Endothelial cell (in vitro differentiated cells): Measurements from ENCODE around the gene THSD4. TPM values are rescaled to one million over a fixed set of nuclear protein-coding genes. Genes with fewer than 3 reads are reported as not detected.

Experiments used
- DNase-seq: peaks from one replicate; pipeline ENCODE4 v3.0.0; 2021; ENCODE audit warnings: low spot score
- H3K27ac Mint-ChIP-seq: one replicate; pipeline ENCODE4 v1.8.0; 2021; ENCODE audit warnings: mixed read lengths, inconsistent platforms; ENCODE audit not compliant: unreplicated experiment
- H3K27me3 Mint-ChIP-seq: one replicate; pipeline ENCODE4 v1.8.0; 2021; ENCODE audit warnings: mild to moderate bottlenecking, moderate library complexity, mixed read lengths, inconsistent platforms; ENCODE audit not compliant: unreplicated experiment
- H3K36me3 Mint-ChIP-seq: one replicate; pipeline ENCODE4 v1.8.0; 2021; ENCODE audit warnings: mild to moderate bottlenecking, low read depth, mixed read lengths, inconsistent platforms; ENCODE audit not compliant: unreplicated experiment
- H3K4me1 Mint-ChIP-seq: one replicate; pipeline ENCODE4 v1.8.0; 2021; ENCODE audit warnings: mild to moderate bottlenecking, mixed read lengths, inconsistent platforms; ENCODE audit not compliant: unreplicated experiment
- H3K4me3 Mint-ChIP-seq: one replicate; pipeline ENCODE4 v1.8.0; 2021; ENCODE audit warnings: mild to moderate bottlenecking, mixed read lengths, inconsistent platforms; ENCODE audit not compliant: unreplicated experiment
- H3K9me3 Mint-ChIP-seq: one replicate; pipeline ENCODE4 v1.8.0; 2021; ENCODE audit warnings: mixed read lengths, inconsistent platforms; ENCODE audit not compliant: unreplicated experiment
- total RNA-seq: library from RNA; stranded (reverse); fragmentation: NEBNext Ultra II Directional; extraction: Animal tissue kit (Norgen Biotek cat#: 25700); gene quantifications from one replicate; pipeline ENCODE4 v1.2.1, GENCODE V29; 2021; ENCODE audit not compliant: unreplicated experiment
- TF ChIP-seq, protein P1 (sequence below): fragments of 200-600 bp; sonication (generic); IDR thresholded peaks from one replicate; pipeline ENCODE4 v1.5.0; 2021; ENCODE audit warnings: antibody characterized with exemption; ENCODE audit not compliant: unreplicated experiment

THSD4 gene
- total RNA-seq, 1 donor from 2014 or later, result 0.92 TPM

GRCh38 chr15:71779073-71779797 is 664.0 kb downstream of the THSD4 start:
- no peak for DNase-seq
- TF ChIP-seq, protein P1, sequence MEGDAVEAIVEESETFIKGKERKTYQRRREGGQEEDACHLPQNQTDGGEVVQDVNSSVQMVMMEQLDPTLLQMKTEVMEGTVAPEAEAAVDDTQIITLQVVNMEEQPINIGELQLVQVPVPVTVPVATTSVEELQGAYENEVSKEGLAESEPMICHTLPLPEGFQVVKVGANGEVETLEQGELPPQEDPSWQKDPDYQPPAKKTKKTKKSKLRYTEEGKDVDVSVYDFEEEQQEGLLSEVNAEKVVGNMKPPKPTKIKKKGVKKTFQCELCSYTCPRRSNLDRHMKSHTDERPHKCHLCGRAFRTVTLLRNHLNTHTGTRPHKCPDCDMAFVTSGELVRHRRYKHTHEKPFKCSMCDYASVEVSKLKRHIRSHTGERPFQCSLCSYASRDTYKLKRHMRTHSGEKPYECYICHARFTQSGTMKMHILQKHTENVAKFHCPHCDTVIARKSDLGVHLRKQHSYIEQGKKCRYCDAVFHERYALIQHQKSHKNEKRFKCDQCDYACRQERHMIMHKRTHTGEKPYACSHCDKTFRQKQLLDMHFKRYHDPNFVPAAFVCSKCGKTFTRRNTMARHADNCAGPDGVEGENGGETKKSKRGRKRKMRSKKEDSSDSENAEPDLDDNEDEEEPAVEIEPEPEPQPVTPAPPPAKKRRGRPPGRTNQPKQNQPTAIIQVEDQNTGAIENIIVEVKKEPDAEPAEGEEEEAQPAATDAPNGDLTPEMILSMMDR, result no peak
- Mint-ChIP-seq H3K36me3 (no peaks in the 10 kb centered on the region), H3K27ac (no peak overlapping the region), H3K27me3 (no peaks in the 10 kb centered on the region), H3K9me3 (no peaks in the 10 kb centered on the region), H3K4me1 (no peaks in the 10 kb centered on the region), H3K4me3 (no peak overlapping the region)

- no peaks in the 10 kb centered on the region for H3K9me3 Mint-ChIP-seq
- no peaks in the 10 kb centered on the region for H3K4me1 Mint-ChIP-seq
- TF ChIP-seq, protein P1, result peak; percentile 88
- H3K36me3 Mint-ChIP-seq, result no peaks in the 10 kb centered on the region
- peak; percentile 40 for DNase-seq
- H3K27me3 Mint-ChIP-seq, result peaks cover under 1% of the 10 kb centered on the region
- peak overlapping the region; percentile 19 for H3K27ac Mint-ChIP-seq
- H3K4me3 Mint-ChIP-seq, result no peak overlapping the region
These were observed 665.1 kb downstream of the THSD4 start for GRCh38 chr15:71780115-71780976.

GRCh38 chr15:71781179-71781964 is 666.1 kb downstream of the THSD4 start:
- no peaks in the 10 kb centered on the region for H3K36me3 Mint-ChIP-seq
- DNase-seq, result no peak
- no peak overlapping the region for H3K4me3 Mint-ChIP-seq
- TF ChIP-seq, protein P1, result no peak
- H3K27me3 Mint-ChIP-seq, result peaks cover 4% of the 10 kb centered on the region
- H3K4me1 Mint-ChIP-seq, result no peaks in the 10 kb centered on the region
- H3K9me3 Mint-ChIP-seq, result no peaks in the 10 kb centered on the region
- no peak overlapping the region for H3K27ac Mint-ChIP-seq

- Mint-ChIP-seq H3K36me3 (no peaks in the 10 kb centered on the region), H3K27ac (no peak overlapping the region), H3K9me3 (no peaks in the 10 kb centered on the region), H3K4me3 (no peak overlapping the region), H3K27me3 (peaks cover 4% of the 10 kb centered on the region), H3K4me1 (no peaks in the 10 kb centered on the region)
- no peak for DNase-seq
- TF ChIP-seq, protein P1, result no peak
These were observed 666.6 kb downstream of the THSD4 start for GRCh38 chr15:71781965-71782265.
